OCI-LY3 (cell line): ENCODE data around the gene SVEP1.

Source experiments
- CTCF ChIP-seq: fragments of 200-600, 300-600 bp; sonication (generic); IDR thresholded peaks from 2 replicates; pipeline ENCODE4 v1.5.1; 2014; ENCODE audit warnings: antibody characterized with exemption, low read length, low read depth
- EZH2phosphoT487 ChIP-seq: fragments of 200-600 bp; shearing (Covaris generic); IDR thresholded peaks from 2 replicates; pipeline ENCODE4 v1.6.1; 2018; ENCODE audit warnings: antibody characterized with exemption, mixed run types, low read depth

DNA sequence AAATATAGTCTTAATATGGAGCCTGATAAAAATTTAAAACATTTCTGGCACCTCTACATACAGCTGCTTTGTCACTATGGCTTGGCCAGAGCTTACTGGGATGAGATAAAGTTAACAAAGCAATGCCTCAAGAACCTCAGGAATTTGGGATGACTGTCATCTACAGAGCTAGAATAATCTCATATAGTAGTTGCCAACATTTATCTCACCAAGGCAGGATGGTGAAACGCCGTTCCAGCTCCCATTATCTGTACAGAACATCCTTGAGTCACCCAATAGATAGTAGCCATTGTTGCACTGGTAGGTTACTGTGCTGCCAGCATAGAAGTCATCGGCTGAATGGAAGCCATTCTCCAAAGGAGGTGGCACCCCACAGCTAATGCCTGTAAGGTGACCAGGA is 147.3 kb downstream of the SVEP1 start:
- TF ChIP-seq CTCF: no peak
- TF ChIP-seq EZH2phosphoT487: no peak
